ENCODE measurements around the gene TDP1. TPM values are rescaled to one million over a fixed set of nuclear protein-coding genes. Genes with fewer than 3 reads are reported as not detected.

The TDP1 gene
- total RNA-seq, 1 experiment from 2014 or later, result 42.9 TPM

DNA sequence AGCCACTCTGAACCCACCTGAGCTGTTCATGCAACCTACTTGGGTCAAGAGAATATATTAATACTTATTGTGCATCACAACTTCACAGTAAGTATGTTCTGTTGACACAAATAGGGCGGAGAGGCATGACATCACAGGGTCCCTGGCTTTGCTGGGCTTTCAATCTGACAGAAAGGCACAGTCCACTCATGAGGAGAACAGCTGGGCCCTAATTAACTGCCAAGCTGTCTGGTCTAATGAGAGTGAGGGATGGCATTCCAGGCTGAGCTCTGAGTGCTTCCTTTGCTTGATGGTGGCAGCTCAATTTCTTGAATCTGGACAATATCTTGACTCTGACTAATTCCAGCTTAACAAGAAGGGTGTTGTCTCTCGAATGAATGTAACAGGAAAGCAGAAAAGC lies 3.2 kb upstream of the TDP1 start:
- TF ChIP-seq EZH2phosphoT487 (IDR thresholded peaks at IDR 0.05; ENCODE audit: borderline replicate concordance, low read length) (no peak), CTCF (conservative IDR thresholded peaks at IDR 0.05; ENCODE audit: low read depth, low read length) (no peak), EZH2 (IDR thresholded peaks at IDR 0.05; ENCODE audit: low read length, unreplicated experiment) (no peak)
- no TSS peak for BruUV-seq (replicated peaks)
- Histone ChIP-seq H3K4me1 (ENCODE audit: insufficient read depth, low read length) (peaks cover 14% of the 10 kb centered on the region), H3K9ac (ENCODE audit: low read length) (no peak overlapping the region), H3K27ac (ENCODE audit: low read length) (no peak overlapping the region), H3K9me2 (replicated peaks; ENCODE audit: low read length) (no peaks in the 10 kb centered on the region), H4K20me1 (ENCODE audit: low read length) (peaks cover 8% of the 10 kb centered on the region; the same call in 1 of the 2 replicates), H3K36me3 (ENCODE audit: low read depth, low read length) (peaks cover 4% of the 10 kb centered on the region; the same call in 1 of the 2 replicates), H3K79me2 (ENCODE audit: low read length) (peaks cover 24% of the 10 kb centered on the region), H3K4me3 (ENCODE audit: low read length) (no peak overlapping the region), H3F3A (ENCODE audit: low read length, unreplicated experiment) (no peaks in the 10 kb centered on the region), H3K9me3 (ENCODE audit: low read length) (no peaks in the 10 kb centered on the region), H3K27me3 (ENCODE audit: low read length) (no peaks in the 10 kb centered on the region), H3K4me2 (ENCODE audit: low read length) (peak overlapping the region; percentile 87; the same call in 1 of the 2 replicates), H2AFZ (ENCODE audit: low read length) (no peak overlapping the region)
- CTCF ChIA-PET, result no interaction called here
- intact Hi-C loops (cut with micrococcal nuclease), result no loop called here
- ATAC-seq (no peak), DNase-seq (no peak)
- POLR2A ChIA-PET (ENCODE audit: unreplicated experiment), result interaction anchor here (0.6 kb wide), 1 partner anchor 16 kb away, joined by 3 read pairs; no protein-coding TSS in a partner anchor

DNA sequence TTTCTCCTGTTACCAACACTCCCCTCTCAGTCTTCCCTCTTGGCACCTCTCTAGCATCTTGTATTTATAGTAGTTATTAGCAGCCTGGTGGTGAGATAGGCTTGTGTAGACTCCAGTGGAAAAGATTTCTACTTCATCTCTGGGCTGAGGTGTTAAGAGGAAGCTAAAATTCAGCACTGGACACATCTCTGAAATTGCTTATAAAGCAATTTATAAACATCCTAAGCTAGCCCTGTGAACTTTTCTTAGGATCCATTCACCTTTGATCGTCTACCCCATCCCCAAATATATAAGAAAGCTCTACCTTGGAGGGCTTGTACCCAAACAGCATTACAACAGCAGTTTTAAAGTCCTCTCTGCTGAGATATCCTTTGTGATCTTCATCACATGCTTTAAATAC lies 2.1 kb upstream of the TDP1 start:
- ChIA-PET POLR2A (ENCODE audit: unreplicated experiment) (no interaction called here), CTCF (interaction anchor here (0.7 kb wide), 1 partner anchor 556 kb away, joined by 3 read pairs; no protein-coding TSS in a partner anchor)
- no peaks in the 10 kb centered on the region for H3F3A ChIP-seq (ENCODE audit: low read length, unreplicated experiment)
- peaks cover 11% of the 10 kb centered on the region; the same call in 1 of the 2 replicates for H4K20me1 ChIP-seq (ENCODE audit: low read length)
- TF ChIP-seq EZH2phosphoT487 (IDR thresholded peaks at IDR 0.05; ENCODE audit: borderline replicate concordance, low read length) (no peak), CTCF (conservative IDR thresholded peaks at IDR 0.05; ENCODE audit: low read depth, low read length) (no peak)
- DNase-seq (no peak), ATAC-seq (no peak)
- H3K4me2 ChIP-seq (ENCODE audit: low read length), result peak overlapping the region; percentile 87
- peaks cover 20% of the 10 kb centered on the region for H3K4me1 ChIP-seq (ENCODE audit: insufficient read depth, low read length)
- no TSS peak for BruUV-seq (replicated peaks)
- peak overlapping the region; percentile 81 for H3K4me3 ChIP-seq (ENCODE audit: low read length)
- H3K9ac ChIP-seq (ENCODE audit: low read length), result peak overlapping the region; percentile 79
- no peaks in the 10 kb centered on the region for H3K9me2 ChIP-seq (replicated peaks; ENCODE audit: low read length)
- H3K27ac ChIP-seq (ENCODE audit: low read length), result no peak overlapping the region
- H3K36me3 ChIP-seq (ENCODE audit: low read depth, low read length), result peaks cover 14% of the 10 kb centered on the region
- intact Hi-C loops (cut with micrococcal nuclease), result loop anchor here (1.0 kb wide), 2 partner anchors 14 to 537 kb away; no protein-coding TSS in a partner anchor
- H3K27me3 ChIP-seq (ENCODE audit: low read length), result no peaks in the 10 kb centered on the region
- no peaks in the 10 kb centered on the region for H3K9me3 ChIP-seq (ENCODE audit: low read length)
- peaks cover 34% of the 10 kb centered on the region for H3K79me2 ChIP-seq (ENCODE audit: low read length)
- peak overlapping the region; percentile 85; the same call in 1 of the 2 replicates for H2AFZ ChIP-seq (ENCODE audit: low read length)

Measured in PC-3 (cell line).